ENCODE results near the gene GLRX3. TPM values are rescaled to one million over a fixed set of nuclear protein-coding genes. Genes with fewer than 3 reads are reported as not detected.

GLRX3 gene
- total RNA-seq, 6 experiments from 2014 or later: 96.2 to 123 (median 112) TPM

DNA sequence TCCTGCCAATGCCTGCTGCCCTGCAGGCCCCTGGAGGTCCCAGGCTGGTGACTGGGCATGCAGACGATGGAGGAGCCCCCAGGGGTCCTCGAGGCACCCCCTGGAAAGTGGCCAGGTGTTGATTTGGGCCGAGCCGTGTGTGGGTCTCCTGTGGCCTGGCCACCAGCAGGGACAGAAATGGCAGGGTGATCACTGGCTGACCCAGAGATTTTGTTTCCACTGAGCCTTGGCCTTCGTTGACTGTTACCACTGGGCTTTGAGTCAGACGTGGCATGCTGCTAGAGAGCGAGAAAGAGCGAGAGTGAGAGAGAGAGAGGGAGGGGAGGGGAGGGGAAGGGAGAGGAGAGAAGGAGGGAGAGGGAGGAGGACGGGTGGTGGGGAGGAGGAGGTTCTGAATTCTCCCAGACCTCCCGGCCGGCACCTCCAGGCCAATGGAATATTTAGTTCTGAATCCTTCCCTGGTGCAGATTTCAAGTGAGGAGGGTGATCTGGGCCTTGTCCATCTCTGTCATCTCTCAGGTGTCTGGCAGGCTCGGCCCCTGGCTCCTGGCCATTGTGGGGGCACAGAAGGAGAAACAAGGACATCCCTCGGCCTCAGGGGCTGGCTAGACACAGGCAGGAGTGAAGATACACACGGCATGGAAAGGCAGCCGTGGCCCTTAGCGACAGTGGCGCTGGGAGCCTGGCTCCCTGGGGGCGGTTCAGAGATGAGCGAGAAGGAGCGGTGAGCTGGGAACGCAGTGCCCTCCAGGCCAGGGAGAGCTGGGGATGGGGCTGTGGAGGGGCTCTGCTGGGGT is 58.2 kb downstream of the GLRX3 start:
- no peaks in the 10 kb centered on the region; the same call in 1 of the 2 replicates for H3K36me3 Mint-ChIP-seq (ENCODE audit: low read depth)
- TF ChIP-seq, protein P1, sequence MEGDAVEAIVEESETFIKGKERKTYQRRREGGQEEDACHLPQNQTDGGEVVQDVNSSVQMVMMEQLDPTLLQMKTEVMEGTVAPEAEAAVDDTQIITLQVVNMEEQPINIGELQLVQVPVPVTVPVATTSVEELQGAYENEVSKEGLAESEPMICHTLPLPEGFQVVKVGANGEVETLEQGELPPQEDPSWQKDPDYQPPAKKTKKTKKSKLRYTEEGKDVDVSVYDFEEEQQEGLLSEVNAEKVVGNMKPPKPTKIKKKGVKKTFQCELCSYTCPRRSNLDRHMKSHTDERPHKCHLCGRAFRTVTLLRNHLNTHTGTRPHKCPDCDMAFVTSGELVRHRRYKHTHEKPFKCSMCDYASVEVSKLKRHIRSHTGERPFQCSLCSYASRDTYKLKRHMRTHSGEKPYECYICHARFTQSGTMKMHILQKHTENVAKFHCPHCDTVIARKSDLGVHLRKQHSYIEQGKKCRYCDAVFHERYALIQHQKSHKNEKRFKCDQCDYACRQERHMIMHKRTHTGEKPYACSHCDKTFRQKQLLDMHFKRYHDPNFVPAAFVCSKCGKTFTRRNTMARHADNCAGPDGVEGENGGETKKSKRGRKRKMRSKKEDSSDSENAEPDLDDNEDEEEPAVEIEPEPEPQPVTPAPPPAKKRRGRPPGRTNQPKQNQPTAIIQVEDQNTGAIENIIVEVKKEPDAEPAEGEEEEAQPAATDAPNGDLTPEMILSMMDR (IDR thresholded peaks at IDR 0.05): no peak
- no peak for DNase-seq

DNA sequence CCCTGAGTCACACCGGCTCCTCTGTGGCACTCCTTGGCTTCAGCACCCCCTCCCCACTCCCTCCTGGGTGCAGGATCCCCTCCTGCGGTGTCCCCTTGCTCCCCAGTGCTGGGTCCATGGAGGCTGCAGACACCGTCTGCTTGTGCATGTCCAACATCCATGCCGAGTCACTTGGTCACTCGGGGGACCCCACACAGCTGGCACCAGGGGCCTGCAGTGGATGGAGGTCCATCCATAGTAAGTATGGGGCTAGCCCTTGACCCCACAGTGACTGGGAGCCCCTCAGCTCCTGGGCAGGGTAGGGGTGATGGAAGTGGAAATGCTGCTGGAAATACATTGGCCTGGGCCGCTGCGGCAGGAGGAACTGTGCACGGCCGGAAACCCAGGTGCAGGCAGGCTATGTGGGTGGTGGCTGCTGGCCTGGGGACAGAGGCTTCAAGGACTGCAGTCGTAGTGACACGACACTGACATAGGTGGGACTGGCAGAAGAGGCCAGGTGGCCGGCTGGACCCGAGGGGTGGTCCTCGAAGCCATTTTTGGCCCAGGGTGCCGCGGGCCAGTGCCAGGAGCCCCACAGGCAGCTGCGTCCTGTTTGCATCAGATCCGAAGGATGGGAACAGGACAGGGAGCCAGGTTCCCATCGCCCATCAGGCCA is 58.9 kb downstream of the GLRX3 start:
- H3K4me1 Mint-ChIP-seq (ENCODE audit: low read depth): peaks cover 6% of the 10 kb centered on the region
- no peaks in the 10 kb centered on the region for H3K9me3 Mint-ChIP-seq
- TF ChIP-seq, protein P1 (IDR thresholded peaks at IDR 0.05): no peak
- H3K4me3 Mint-ChIP-seq: no peak overlapping the region
- DNase-seq: no peak
- no peaks in the 10 kb centered on the region; the same call in 1 of the 2 replicates for H3K36me3 Mint-ChIP-seq (ENCODE audit: low read depth)
- H3K27ac Mint-ChIP-seq: no peak overlapping the region
- no peaks in the 10 kb centered on the region; the same call in 1 of the 2 replicates for H3K27me3 Mint-ChIP-seq (ENCODE audit: insufficient read depth)

More for the DNA sequence above, 58.2 kb downstream of the GLRX3 start:
- Mint-ChIP-seq H3K4me1 (ENCODE audit: low read depth) (peaks cover 6% of the 10 kb centered on the region), H3K27ac (no peak overlapping the region), H3K4me3 (no peak overlapping the region), H3K9me3 (no peaks in the 10 kb centered on the region), H3K27me3 (ENCODE audit: insufficient read depth) (no peaks in the 10 kb centered on the region; the same call in none of the 2 replicates)

DNA sequence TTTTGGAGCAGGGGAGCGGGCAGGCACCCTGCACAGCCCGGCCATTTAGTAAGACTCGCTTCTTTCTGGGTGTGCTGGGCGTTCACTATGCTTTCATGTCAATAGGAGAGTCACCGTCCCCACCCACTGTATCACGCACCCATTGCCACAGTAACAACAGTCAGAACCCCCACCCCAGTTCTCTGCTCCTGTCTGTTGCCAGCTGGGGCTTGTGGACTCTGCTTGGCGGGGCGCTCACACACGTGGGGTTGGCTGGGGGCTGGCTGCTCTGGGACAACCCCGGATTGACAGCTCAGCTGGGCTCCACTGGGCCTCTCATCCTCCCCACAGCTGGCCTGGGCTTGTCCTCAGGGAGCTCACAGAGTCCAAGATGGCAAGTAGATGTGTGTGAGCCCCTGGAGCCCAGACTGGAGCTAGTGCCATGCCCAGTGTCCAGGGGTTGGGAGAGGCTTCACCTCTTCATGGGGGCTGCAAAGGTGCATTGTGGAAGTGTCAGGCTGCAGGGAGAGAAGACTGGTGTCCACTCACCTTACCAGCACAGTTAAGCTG is 59.6 kb downstream of the GLRX3 start:
- H3K27ac Mint-ChIP-seq: no peak overlapping the region
- H3K27me3 Mint-ChIP-seq (ENCODE audit: insufficient read depth): no peaks in the 10 kb centered on the region; the same call in 1 of the 2 replicates
- H3K4me3 Mint-ChIP-seq: no peak overlapping the region
- DNase-seq: no peak
- TF ChIP-seq, protein P1 (IDR thresholded peaks at IDR 0.05): no peak
- H3K36me3 Mint-ChIP-seq (ENCODE audit: low read depth): no peaks in the 10 kb centered on the region; the same call in 1 of the 2 replicates
- no peaks in the 10 kb centered on the region for H3K9me3 Mint-ChIP-seq
- H3K4me1 Mint-ChIP-seq (ENCODE audit: low read depth): peaks cover 6% of the 10 kb centered on the region

DNA sequence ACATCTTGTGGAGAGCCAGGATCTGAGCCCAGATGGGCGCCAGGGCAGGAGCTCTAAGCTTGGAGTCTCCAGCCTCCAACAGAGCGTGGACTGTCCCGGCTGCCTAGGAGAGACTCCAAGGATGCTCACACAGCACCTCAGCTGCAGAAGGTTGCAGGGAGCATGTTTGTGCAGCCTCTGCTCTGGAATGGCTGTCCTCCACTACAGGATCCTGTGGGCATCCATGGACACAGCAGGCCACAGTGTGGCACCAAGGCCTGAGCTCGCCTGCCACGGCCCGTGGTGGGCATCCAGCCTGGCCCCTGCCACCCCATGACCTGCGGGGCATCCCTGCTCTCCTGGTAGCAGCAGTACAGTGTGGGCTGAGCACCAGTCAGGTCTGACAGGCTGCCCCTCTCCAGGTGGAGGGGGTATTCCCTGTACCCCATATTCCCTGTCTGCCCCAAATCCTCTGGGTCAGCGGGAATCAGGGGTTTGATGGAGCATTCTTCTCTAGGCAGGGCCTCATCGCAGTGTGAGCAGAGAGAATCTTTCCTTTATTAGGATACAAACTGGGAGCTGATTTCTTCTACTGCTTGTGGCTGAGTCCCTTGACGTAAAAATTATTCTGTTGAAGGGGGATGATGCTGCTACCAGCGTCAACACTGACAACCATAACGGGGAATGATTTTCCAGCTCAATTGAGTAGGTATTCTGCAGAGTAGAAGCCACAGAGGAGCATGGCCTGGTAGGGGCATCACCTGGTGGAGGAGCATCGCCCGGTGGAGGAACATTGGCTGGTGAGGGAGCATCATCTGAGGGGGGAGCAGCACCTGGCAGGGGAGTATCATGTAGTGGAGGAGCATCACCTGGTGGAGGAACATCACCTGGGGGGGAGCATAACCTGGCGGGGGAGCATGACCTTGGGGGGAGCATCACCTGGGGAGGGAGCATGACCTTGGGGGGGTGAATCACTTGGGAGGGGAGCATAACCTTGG is 60.6 kb downstream of the GLRX3 start:
- H3K27me3 Mint-ChIP-seq (ENCODE audit: insufficient read depth): no peaks in the 10 kb centered on the region; the same call in 1 of the 2 replicates
- no peak for DNase-seq
- TF ChIP-seq, protein P1 (IDR thresholded peaks at IDR 0.05): no peak
- H3K4me1 Mint-ChIP-seq (ENCODE audit: low read depth): peaks cover 6% of the 10 kb centered on the region
- H3K36me3 Mint-ChIP-seq (ENCODE audit: low read depth): no peaks in the 10 kb centered on the region; the same call in 1 of the 2 replicates
- no peaks in the 10 kb centered on the region for H3K9me3 Mint-ChIP-seq
- no peak overlapping the region for H3K4me3 Mint-ChIP-seq
- no peak overlapping the region for H3K27ac Mint-ChIP-seq

DNA sequence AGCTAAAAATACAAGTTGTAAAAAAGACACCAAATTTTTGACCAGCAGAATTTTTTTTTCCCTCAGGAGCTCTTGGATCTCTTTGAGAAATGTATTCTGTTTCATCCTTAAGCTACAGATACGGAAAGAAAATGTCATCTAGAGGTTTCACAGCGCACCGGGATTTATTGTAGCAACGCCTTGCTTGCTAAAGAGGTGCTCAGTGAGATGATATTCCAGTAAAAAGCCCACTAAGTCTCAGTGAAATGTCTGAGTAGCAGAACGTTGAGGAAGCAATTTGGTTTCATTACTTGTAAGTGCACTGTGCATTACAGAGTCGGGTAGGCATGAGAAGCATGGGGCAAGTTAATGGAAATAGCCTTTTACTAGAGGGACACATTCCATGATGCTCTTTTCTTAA is 62.5 kb downstream of the GLRX3 start:
- Mint-ChIP-seq H3K4me3 (no peak overlapping the region), H3K4me1 (ENCODE audit: low read depth) (peaks cover 4% of the 10 kb centered on the region), H3K9me3 (no peaks in the 10 kb centered on the region), H3K27ac (no peak overlapping the region), H3K27me3 (ENCODE audit: insufficient read depth) (no peaks in the 10 kb centered on the region; the same call in 1 of the 2 replicates), H3K36me3 (ENCODE audit: low read depth) (no peaks in the 10 kb centered on the region)
- DNase-seq: no peak
- TF ChIP-seq, protein P1 (IDR thresholded peaks at IDR 0.05): no peak

All from HFFc6 (cell line).